Activated T-cell treated with anti-CD3 and anti-CD28 coated beads for 4 hours (primary cell): ENCODE measurements around the gene PHPT1.
"Not testable (repeated sequence)": the region's sequence is repeated elsewhere in the genome, so short reads cannot be mapped to it uniquely, and the experiment has no call there.

Source experiments
- DNase-seq: peaks from one replicate; pipeline ENCODE4 v3.0.0-alpha.2; 2020

PHPT1 gene

GRCh38 chr9:136837856-136838277, 11.3 kb upstream of the PHPT1 start:
- DNase-seq: not testable (repeated sequence)

DNA sequence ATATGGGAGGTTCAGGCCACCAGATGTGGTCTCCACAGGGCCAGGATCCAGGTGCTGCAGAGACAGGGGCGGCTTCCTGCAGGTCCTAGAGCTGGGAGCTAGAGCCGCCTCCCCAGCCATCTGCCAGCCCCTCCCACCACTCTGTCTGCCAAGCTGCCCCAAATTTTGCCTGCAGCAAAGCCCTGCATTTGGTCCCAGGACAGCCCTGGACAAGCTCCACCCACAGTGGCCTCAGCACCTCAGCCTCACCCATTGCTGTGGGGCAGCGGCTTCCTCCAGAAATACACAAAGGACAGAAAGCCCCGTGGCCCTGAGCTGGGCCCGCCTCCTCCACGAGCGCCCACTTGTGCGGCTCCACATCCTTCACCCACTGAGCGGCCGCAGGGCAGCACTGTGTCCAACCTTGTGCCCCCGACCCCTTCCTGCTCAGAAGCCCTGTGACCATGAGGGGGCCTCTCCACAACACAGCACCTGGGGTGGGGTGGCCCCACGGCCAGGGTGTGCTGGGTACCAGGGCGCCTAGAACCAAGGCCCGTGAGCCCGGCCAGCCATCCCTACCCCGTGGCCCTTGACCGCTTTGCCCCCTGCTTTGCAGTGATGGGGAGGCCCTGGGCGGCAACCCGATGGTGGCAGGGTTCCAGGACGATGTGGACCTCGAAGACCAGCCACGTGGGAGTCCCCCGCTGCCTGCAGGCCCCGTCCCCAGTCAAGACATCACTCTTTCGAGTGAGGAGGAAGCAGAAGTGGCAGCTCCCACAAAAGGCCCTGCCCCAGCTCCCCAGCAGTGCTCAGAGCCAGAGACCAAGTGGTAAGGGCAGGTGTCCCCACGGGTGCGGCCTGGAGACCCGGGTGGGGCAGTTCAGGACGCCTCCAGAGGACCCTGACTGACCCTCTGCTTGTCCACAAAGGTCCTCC, 10.6 kb upstream of the PHPT1 start:
- no peak for DNase-seq

DNA sequence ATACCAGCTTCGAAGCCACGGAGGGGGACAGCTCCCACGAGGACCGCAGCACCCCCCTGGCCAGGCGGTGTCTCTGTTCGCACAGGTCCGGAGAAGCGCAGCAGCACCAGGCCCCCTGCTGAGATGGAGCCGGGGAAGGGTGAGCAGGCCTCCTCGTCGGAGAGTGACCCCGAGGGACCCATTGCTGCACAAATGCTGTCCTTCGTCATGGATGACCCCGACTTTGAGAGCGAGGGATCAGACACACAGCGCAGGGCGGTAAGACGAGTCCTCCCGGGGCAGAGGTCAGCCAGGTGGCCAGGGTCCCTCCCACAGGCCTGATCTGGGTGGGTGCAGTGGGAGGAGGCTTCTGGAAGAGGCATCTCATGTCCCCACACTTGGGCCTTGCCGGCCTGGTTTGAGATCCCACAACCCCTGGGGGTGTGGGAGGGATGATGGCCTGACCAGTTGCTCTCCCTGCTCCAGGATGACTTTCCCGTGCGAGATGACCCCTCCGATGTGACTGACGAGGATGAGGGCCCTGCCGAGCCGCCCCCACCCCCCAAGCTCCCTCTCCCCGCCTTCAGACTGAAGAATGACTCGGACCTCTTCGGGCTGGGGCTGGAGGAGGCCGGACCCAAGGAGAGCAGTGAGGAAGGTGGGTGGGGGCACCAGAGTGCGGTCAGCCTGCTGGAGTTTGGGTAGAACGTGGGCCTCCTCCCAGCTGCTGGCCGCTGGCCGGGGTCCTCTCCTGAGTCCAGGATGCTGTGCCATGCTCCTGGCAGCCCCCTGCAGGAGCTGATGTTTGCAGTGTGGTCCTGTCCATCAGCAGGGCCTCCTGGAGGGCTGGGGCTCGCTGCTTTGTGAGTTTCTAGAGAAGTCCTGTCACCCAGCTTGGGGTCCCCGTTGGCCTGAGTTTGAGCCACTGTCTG, 9.7 kb upstream of the PHPT1 start:
- DNase-seq: no peak

GRCh38 chr9:136840140-136840876, 8.9 kb upstream of the PHPT1 start:
- DNase-seq: no peak

- DNase-seq: no peak
Measured at GRCh38 chr9:136840877-136841645, 8.1 kb upstream of the PHPT1 start.

GRCh38 chr9:136841646-136842379, 7.4 kb upstream of the PHPT1 start:
- DNase-seq: not testable (repeated sequence)

DNA sequence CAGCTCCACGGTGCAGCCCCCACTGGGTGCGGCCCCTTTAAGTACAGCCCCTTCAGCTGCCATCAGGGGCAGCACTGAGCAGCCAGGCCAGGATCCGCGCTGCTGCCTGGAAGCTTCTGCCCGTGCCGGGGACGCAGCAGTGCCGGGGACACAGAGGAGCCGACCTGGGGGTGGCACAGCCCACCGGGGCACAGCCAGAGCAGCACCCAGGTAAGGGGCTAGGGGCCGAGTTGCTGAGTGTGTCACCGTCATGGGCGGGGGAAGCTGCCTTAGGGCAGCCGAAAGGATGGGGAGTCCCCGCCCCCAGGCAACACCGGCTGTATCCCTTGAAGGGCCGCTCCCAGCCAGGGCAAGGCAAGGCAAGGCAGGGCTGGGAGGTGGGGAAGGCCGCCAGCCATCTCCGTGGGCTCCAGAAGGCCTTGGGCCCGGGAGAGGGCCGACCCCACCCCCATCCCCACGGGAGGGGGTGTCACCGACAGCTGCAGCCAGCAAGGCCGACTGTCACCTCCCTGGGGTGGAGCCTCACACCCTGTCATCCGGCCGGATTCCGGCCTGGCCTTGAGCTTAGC, 6.7 kb upstream of the PHPT1 start, which contains the start of gene AJM1:
Gene AJM1 (plus strand): TSS at position 99 of the 569 bp plus-strand sequence. CDS start 1,937 bp downstream, outside the sequence.
- peak; percentile 70 for DNase-seq

- not testable (repeated sequence) for DNase-seq
Measured at GRCh38 chr9:136843159-136843800, 5.9 kb upstream of the PHPT1 start.

DNA sequence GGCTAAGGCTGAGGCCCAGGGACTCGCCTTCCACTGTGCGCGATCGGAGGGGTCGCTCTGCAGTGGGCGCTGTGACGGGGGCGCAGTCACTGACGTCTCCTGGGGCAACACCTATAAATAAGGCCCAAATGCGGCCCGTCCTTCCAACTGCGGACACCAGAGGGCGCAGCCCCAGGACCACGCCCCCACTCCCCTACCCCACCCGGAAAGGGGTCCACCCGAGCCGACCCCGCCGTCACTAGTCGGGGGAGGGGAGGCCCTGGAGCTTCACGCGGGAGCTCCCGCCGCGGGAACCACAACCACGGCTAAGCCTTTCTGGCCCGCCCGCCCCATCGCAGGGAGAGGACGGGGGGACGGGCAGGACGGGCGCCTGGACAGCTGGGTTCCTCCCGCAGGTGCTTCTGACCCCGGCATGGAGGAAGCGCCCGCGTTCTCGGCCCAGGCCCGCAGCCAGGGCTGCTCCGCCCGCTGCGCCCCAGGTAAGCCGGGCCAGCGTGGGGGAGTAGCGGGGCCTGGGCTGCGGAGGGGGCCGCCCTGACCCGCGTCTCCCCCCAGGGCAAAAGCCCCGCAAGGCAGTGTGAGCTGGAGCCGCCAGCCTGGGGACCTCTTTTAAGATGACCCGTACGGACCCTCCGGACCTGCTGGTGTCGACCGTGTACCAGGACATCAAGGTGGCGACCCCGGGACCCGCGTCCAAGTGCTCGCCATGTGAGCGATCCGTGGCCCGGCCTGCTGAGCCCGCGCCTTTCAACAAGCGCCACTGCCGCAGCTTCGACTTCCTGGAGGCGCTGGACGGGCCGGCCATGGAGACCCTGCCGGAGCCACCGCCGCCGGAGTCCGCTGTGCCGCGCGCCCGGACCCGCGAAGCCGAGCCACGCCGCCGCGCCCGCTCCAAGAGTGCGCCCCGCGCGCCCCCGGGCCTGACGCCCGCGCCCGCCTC, 5.1 kb upstream of the PHPT1 start:
- peak; percentile 51 for DNase-seq

DNA sequence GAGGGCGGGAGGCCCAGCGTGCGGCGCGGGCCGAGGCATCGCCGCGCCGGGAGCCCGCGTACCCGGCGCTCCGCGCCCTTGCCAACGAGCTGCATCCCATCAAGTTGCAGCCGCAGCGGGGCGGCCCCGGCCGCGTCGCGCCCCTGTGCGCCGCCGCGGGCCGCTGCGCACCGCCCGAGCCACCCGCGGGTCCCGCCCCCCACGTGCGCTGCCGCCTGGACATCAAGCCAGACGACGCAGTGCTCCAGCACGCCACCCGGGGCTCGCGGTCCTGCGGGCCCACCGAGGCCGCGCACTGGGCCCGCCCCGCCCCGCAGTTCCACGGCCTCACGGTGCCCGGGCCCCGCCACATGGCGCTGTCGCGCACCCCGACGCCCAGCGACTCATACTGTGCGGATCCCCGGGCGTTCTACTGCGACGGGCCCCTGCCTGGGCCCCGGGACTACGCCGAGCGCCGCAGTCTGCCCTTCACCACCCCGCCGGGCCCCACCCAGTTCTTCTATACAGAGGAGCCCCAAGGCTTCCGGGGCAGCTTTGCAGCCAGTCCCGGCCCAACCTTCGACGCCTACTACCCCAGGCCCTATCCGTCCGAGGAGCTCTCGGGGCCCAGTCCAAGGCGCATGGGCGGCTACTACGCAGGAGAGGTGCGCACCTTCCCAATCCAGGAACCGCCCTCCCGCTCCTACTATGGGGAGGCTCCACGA, 4.3 kb upstream of the PHPT1 start:
- no peak for DNase-seq

DNA sequence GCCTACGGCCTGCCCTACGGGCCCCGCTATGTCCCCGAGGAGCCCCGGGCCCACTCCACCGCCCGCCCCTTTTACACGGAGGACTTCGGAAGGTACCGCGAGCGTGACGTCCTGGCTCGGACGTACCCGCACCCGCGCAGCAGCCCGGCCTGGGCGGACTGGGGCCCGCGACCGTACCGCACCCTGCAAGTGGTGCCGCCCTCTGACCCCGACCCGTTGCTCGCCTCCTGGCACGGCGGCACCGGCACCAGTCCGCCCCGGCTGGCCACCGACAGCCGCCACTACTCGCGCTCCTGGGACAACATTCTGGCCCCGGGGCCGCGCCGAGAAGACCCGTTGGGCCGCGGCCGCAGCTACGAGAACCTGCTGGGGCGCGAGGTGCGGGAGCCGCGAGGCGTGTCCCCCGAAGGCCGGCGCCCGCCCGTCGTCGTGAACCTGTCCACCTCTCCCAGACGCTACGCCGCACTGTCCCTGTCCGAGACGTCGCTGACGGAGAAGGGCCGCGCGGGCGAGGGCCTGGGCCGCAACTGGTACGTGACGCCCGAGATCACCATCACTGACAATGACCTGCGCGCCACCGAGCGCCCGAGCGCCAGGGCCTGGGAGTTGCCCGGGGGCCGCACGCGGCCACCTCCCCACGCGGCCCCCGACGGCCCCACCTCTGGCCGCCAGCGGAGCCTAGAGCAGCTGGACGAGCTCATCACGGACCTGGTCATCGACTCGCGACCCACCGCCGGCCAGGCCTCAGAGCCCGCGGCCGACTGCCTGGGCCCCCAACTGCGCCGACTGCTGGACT, 3.5 kb upstream of the PHPT1 start:
- no peak for DNase-seq

GRCh38 chr9:136846376-136847087, 2.7 kb upstream of the PHPT1 start:
- peak; percentile 33 for DNase-seq

- DNase-seq: no peak
Measured at GRCh38 chr9:136847088-136847825, 2.0 kb upstream of the PHPT1 start.

GRCh38 chr9:136847826-136848392, 1.3 kb upstream of the PHPT1 start:
- DNase-seq: peak; percentile 45

DNA sequence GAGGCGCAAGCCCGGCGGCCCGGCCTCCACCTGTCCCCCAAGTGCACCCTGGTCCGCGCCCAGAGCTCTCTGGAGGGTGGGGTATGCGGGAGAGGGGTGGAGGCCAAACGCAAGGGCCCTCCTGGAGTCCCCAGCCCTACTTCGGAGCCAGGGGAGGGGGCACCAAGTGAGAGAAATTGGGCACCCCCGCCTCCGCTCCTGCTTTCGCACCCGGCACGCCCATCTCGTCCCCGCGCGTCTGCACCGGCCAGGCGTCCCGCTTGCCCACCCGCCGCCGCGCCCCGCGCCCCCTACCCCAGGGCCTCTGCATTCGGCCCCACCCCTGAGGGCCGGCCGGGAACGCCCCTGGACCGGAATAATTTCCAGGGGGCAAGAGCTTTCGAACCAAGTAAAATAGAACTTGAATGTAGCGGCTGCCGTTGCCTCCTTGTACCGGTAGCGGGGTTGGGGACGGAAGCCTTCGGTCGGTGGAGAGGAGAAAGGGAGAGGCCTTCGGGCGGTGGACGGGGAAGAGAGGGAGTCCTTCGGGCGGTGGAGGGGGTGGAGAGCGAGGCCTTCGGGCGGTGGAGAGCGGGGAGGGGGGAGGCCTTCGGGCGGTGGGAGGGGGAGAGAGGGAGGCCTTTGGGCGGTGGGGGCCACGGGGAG, 694 bp upstream of the PHPT1 start:
- DNase-seq: no peak
